IPS DF 4.7 (cell line): ENCODE results near the gene FGD3.

Source experiments
- DNase-seq: peaks from one replicate; pipeline ENCODE4 v3.0.0-alpha.2; 2013; ENCODE audit warnings: low spot score; ENCODE audit errors: extremely low read depth

Gene FGD3

DNA sequence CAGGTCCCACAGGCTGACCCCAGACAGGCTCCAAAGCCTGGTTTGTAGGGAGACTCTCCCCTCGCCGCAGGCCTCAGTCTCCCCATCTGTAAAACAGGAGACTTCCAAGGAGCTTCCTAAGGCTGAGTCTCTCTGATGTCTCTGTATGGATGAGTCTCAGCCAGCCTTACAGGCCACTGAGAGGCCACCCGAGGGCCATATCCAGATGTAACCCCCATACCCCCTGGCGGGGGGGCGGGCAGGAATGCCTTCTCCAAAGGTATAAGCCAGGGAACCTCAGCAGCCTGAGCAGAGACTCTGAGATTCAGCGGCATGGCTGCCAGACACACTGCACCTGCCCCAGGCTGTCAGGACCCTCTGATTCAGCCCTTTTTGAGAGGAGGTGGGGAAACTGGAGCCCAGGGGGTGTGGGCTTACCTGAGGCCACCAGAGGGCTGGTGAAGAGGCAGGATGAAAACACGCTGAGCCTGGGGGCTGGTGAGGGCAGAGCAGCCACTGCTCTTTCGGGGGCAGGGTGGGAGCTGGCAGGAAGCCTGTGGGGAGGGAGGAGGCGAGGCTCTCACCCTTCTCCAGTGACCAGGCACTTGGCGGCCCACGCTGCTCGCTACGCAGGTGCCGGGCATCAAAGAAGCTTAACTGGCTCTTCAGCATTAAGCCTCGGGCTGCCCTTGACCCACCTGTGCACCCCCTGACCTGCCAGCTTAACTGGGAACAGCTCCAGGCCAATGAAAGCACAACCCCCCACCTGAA lies 105.6 kb downstream of the FGD3 start:
- DNase-seq = no peak

DNA sequence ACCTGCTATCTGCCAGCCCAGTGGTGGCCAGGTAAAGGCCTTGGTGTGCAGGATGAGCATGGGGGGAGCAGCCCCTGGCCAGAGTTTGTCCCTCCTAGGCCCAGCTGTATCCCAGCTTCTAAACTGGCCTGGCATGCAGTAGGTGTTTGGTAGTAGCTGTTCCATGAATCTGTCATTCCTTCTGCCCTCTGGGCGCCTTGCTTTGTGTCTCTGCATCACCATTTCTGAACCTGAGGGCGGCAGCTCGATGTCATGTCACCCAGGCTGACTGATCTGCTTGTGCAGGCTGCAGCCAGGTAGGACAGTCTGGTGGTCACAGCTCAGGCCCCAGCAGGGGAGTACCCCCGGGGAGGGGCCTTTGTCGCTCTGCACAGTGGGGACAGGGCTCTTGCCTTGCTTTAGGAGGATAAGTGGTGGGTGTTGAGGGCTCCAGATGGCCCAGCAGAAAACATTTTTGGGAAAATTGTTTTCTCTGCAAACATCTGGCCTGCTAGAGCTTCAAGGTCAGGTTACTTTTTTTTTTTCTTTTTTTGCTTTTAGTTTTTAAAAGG lies 106.5 kb downstream of the FGD3 start:
- DNase-seq = no peak

DNA sequence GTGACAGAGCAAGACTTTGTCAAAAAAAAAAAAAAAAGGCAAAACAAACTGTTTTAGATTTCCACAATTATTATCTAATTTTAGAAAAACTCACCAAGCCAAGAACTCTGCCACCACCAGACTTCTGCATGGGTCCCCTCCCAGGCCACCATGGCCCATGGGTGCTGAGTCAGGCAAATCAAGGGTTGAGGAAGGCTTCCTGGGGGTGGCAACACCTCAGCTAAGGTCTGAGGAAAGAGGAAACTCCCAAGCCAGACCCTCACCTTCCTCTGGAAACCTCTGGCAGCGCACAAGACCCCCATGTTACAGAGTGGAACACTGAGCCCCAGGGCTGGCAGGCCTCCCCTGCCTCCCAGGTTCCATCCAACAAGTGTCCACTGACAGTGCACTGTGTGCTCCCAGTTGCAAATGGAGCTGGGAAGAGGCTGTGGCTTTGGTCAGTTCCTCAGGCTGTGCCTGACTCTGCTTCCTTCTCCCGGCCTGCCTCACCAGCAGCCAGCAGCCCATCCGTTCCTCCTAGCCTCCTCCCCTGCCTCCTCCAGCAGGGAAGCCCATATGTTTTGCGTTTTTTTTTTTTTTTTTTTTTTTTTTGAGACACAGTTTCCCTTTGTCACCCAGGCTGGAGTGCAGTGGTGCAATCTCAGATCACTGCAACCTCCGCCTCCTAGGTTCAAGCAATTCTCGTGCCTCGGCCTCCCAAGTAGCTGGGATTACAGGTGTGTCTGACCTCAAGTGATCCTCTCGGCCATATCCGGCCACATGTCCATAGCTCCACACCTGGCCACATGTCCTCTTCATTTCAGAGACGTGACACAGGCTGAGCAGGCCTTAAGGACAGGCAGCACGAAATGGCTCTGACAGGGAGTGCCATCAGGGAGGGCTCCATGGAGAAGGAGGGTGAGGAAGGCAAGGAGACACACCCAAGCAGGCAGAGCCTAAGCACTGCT lies 107.7 kb downstream of the FGD3 start:
- no peak for DNase-seq

DNA sequence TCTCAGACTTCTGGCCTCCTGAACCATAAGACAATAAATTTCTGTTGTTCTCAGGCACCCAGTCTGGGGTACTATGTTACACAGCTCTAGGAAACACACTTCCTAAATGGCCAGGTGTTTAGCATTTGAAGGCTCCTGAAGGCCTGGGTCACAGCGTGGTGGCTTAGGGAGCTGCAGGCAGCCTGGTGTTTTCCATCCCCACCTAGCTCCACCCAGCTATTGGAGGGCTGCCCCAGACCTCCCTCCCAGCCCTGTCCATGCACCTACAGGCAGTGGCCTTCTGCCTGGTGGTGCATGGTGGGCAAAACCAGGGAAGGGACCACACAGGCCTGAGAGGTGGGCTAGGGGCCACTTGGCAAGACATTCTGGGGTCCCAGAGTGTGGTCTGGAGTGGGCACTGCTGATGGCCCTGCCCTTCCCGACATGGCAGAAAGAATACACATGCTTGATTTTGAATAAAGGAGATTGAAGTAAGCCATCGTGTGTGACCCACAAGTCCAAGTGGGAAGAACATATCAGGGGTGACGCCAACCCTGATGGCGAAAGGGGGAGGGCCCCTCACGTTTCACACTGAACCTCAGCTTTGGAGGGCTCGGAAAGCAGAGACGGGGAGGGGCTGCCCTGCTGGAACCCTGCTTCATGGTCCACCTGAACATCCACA lies 109.8 kb downstream of the FGD3 start:
- DNase-seq = no peak

DNA sequence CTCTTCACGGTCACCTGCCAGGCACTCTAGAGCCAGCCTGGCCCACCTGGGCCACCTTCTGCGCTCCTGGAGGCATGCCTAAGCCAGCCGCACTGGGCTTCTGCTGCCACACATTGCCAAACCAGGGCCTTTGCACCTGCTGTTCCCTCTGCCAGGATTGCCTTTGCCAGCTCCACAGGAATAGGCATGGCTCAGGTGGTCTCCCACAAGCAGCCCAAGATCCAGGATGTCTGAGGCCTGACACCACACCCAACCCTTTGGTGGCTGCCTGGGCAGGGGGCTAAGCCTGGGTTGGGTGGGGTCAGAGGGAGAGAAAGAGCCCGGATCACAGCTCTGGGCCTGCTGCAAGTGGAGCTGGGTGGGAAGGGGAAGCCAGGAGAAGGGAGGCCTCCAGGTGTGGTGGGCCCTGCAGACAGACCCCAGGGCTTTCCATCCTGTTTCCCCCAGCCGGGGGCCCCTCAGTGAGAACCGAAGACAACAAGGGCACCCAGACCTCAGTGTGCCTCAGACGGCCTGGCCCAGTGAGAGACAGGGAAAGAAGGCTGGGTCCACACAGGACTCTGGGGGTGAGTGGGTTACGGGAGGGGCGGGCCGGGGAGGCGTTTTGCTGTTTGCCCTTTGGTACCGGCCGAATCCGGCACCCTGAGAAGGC lies 110.5 kb downstream of the FGD3 start:
- DNase-seq = no peak

DNA sequence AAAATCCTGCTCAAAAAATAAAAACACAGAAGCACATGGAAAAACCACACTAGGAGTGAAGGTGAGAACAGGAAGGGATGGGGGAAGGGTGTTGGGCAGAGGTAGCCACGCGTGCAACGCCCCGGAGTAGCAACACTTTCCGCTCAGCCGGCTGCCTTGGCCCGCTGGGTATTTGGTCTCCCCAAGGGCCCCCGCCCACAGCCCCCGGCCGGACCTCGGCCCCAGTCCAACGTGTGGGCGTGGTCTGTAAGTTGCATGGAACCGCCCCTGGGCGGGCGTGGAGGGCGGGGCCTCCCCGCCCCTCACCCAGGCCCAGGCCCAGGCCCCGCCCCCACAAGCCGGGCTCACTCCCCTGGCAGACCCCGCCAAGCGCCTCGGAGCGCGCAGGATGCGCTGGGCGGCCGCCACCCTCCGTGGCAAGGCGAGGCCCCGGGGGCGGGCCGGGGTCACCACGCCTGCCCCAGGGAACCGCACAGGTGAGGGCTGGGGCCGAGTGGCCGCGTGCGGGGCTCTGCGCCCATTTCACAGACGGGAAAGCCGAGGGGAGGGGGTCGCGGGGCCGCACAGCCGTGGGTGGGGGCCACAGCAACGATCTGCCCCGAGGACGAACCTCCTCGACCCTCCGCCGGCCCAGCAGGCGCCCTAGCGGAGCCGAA lies 111.2 kb downstream of the FGD3 start, which contains the start of gene SUSD3:
TSS of gene SUSD3 (plus strand) at position 347 of the 656 bp plus-strand sequence. CDS start at position 389, 42 bp downstream.
- no peak for DNase-seq

DNA sequence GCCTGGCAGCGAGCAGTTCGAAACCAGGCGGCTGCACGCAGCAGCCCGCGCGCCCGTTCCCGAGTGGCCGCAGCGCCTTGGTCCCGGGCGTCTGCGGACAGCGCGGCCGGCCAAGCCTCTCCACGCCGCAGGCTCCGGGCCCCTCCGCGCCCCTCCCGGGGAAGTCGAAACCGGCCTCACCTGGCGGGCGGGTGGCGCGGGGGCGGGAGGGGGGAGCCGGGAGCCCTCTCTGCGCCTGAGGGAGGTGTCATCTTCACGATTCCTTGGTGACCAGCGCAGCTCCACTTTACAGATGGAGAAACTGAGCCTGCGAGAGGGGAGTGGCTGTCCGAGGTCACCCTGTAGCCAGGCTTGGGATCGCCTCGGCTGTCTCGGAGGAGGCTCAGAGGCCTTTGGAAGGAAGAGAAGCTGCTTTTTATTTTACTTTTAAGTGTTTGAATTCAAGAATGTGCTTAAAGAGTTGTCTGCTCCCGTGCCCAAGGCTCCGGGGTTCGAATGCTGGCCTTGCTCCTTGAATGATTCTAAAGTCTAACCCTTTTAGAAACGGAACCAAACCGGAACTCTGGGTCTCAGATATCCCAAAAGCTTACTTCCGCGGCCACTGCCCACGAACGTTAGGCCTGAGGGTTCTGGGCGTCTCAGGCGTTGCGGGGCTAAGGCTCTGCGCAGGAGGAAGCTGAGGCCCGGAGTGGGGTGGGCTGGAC lies 111.8 kb downstream of the FGD3 start:
- DNase-seq = no peak

DNA sequence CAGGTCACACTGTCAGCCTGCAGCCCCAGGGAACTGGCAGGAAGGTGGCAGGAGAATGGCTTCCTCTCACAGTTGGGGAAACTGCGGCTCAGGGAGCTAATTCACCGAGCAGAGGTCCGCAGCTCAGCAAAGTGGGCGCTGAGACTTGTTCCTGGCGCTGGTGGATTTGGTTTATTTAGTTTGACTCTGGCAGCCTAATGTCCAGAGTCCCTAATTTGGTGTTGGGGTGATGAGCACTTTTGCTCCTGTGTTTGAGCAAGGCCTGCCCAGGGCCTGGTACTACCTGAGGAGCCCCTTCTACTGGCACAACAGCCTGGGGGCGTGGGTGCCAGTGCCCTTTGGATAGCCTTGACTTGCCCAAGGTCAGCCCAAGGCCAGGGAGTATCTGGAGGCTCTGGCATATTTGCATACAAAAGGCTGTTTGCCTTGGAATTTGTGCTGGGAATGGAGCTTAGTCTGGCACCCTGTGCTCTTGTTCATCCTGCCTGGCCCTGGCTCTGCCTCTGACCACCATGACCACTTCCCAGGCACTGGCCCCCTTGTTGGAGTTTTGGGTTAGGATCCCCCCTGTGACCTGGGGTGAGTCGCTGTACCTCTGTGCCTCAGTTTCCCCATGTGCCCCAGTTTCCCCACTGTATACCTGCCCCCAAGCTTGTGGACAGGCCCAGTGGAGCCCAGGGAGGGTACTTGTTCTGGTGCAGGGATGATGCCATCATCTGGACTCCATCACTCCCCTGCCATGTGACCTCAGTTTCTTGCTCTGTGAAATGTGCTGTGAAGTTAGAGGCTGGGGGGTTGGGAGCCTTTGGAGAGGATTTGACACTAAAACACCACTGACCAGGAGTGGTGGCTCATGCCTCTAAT lies 112.6 kb downstream of the FGD3 start:
- DNase-seq = no peak

DNA sequence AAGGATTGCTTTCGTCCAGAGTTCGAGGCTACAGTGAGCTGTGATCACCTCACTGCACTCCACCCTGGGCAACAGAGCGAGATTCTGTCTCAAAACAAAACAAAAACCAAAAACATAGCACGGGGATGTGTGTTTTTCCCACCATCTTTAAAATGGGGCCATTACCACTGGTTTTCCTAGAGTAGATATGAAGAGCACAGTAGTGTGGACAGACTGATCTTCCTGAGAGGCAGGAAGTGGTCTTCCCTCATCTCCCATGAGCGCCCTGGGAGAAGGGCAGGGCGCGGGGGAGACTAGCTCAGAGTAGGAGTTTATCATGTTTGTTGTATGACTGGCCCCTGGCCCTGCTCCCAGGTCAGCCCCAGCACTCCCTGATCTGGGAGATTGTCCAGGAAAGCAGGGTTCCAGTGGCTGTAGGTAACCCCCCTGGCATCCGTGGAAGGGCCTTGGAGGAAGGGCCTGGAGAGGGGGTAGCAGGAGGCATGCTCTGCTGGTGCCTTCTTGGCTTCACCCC lies 113.5 kb downstream of the FGD3 start:
- DNase-seq = no peak

DNA sequence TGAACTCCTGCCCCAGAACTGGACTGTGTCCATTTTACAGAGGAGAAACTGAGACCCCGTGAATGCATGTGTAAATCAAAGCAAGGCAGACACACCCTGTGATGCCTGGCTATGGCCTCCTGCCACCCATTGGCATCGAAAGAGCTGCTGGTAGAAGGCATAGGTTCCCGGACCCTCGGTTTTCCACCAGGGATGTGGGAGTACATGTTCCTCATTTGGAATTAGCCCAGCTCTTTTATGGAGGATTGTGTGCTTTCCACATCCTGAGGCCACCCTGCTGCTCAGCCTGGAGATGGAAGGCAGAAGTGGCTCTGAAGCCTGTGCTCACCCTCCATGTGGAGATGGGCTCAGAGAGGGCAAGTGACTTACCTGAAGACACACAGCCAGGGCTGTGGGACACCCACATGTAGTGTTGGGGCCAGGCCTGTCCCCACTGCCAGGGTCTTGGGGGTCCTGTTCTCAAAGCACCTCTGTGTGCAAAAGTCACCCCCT lies 114.0 kb downstream of the FGD3 start:
- DNase-seq = no peak

DNA sequence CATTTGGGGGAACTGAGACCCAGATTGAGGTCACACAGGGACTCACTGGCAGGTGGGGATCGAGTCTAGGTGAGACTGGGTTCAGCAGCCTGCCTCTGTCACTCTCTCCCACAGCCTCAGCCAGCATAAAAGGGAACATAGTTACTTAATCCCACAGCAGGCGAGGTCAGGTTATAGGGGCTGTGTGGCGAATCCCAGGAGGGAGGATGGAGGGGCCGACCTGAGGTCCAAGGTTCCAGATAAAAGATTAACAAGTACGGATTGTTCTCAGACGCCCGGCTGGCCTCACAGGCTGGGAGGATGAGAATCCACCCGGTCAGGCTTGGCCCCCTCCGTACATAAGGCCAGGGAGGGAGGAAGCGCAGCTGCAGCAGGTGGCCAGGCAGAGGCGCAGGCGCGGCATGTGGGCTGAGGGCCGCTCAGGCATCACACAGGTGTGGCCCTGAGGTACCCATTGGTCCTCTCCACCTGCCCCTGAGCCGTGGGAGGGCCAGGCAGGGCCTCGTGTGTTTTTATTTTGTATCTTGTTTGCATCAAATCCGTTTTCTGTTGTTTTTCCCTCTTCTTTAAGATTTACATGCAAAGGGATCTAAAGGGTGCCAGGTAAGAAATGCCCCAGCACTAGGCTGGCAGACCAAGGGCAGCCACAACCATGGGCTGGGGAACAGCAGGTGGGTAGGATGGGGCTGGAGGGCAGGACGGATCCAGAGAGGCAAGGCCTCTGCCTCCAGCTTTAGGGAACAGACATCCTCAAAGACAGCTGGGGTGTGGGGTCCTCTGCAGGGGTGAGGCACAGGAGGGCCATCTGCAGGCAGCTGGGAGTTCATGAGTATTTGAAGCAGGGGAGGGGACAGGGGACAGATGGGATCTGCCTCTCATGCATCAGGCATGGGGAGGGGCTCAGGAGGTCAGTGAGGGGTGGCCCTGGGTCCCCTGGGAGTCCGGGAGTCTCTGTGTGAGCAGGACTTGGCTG lies 114.8 kb downstream of the FGD3 start:
- DNase-seq = no peak

DNA sequence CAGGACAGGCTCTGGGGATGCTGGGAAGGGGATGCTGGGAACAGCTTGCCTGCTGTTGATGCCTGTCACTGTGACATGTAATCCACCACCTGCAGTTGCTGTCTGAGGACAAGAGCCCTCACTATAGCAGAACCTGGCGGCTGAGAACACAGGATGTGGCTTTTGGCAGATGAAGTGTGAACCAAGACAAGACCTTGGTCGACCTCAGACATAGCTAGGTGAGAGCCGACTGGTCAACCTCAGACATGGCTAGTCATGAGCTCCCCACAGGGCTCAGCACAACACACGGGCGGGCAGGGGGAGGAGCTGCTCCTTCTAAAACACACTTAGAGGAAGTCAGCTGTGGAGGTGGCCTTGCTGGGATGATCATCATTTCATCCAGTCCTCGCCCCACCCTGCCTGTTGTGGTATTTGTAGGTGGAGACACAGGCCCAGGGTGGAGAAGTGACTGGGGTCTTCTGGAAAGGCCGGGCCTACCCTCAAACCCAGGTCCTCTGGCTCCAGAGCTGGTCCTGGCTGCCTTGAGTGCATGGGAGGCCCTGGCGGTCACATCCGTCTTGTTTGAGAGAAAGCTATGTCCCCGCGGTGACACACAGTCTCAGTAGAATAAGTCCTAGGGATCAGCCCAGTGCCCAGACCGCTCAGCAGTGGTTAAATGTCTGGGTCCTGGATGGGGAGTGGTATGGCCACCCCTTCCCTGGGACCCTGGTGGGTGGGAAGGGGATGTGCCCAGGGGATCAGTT lies 117.2 kb downstream of the FGD3 start:
- no peak for DNase-seq

DNA sequence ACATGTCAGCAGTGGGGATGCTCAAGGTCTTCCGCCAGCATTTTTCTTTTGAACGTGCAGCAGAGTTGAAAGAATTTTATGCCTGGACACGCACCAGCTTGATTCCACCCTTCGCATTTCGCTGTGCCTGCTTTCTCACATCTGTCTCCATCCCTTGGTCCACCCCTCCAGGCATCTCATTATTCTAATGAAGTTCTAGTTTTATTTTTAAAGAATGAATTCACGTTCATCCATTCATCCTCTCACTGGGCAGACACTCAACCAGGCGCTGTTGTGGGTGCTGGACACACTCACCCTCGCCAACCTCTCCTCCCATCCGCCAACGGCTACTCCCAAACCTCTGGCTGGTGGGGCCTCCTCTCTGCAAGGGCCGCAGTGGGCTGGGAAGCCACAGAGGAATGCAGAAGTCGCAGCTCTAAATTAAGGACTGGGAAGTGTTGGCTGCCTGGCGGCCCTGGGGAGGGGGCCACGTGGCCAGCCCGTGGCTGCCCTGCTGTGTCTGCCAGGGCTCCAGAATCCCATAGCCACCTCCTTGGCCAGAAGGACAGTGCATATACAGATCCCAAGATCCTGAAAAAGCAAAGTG lies 117.9 kb downstream of the FGD3 start:
- no peak for DNase-seq

DNA sequence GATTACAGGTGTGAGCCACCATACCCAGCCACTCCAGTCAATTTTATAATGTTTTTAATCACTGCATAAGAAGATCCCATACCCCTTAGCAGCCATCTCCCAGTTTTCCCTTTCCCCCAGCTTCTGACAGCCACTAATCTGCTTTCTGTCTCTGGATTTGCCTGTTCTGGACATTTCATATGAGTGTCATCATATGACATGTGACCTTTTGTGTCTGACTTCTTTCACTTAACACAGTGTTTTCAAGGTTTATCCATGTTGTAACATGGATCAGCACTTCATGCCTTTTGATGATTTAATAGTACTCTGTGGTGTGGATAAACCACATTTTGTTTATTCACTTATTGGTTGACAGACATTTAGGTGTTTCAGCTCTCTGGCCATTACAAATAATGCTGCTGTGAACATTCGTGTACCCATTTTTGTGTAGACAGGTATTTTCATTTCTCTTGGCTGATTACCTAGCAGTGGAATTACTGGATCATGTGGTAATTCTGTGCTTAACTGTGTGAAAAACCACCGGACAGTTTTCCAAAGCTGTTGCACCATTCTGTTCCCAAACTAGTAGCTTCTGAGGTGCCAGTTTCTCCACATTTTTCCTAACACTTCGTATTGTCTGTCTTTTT lies 119.8 kb downstream of the FGD3 start:
- DNase-seq = no peak

DNA sequence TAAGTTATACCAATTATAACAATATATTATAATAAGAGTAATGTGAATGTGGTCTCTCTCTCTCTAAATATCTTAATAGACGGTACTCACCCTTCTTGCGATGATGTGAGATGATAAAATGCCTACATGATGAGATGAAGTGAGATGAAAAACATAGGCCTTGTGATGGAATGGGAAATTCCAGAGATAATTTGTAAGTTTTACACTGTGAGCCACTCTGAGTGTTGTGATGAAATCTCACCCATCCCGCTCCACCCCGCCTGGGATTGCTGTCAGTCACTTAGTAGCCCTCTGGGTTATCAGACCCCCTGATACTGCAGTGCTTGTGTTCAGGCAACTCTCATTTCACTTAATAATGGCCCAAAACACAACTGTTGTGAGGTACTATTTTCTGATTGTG lies 121.6 kb downstream of the FGD3 start:
- DNase-seq = no peak

DNA sequence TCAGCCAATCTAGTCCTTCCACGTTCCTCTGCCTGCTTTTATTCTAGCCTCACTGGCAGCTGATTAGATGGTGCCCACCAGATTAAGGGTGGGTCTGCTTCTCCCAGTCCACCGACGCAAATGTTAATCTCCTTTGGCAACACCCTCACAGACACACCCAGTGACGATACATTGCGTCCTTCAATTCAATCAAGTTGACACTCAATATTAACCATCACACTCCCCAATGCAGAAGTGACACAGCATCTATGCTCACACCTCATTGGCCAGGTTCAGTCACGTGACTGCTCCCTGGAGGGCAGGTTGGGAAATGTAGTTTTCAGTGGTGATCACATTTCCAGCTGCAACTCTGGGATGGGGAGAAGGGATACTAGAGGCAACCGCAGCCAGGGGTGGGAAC lies 124.1 kb downstream of the FGD3 start:
- no peak for DNase-seq
